OCI-LY3 (cell line): ENCODE results near the gene IQCH.

ENCODE experiments used
- CTCF ChIP-seq: fragments of 200-600, 300-600 bp; sonication (generic); IDR thresholded peaks from 2 replicates; pipeline ENCODE4 v1.5.1; 2014; ENCODE audit warnings: antibody characterized with exemption, low read length, low read depth
- EZH2phosphoT487 ChIP-seq: fragments of 200-600 bp; shearing (Covaris generic); IDR thresholded peaks from 2 replicates; pipeline ENCODE4 v1.6.1; 2018; ENCODE audit warnings: antibody characterized with exemption, mixed run types, low read depth

- no peak for TF ChIP-seq CTCF
- no peak for TF ChIP-seq EZH2phosphoT487
Observed at GRCh38 chr15:67472957-67473356, 218.4 kb downstream of the IQCH start.
